ENCODE measurements around the gene HOXA4. TPM values are rescaled to one million over a fixed set of nuclear protein-coding genes. Genes with fewer than 3 reads are reported as not detected.

The HOXA4 gene
- total RNA-seq, 1 experiment from 2014 or later = 2.0 TPM

- TF ChIP-seq SRF (IDR thresholded peaks at IDR 0.05; ENCODE audit: low read depth) (no peak), ELF1 (IDR thresholded peaks at IDR 0.05; ENCODE audit: borderline replicate concordance, low read depth) (no peak), MAX (IDR thresholded peaks at IDR 0.05) (no peak), JUND (IDR thresholded peaks at IDR 0.05) (no peak), ATF3 (IDR thresholded peaks at IDR 0.05) (no peak), ZNF274 (IDR thresholded peaks at IDR 0.05; ENCODE audit: low read depth, low read length) (no peak), SIN3A (IDR thresholded peaks at IDR 0.05; ENCODE audit: low read depth) (no peak), POLR2AphosphoS5 (IDR thresholded peaks at IDR 0.05; ENCODE audit: low read depth, low read length) (no peak), CTCF (IDR thresholded peaks at IDR 0.05 in 2 of 3, conservative IDR thresholded peaks at IDR 0.05 in 1 of 3; ENCODE audit: borderline replicate concordance in 1 of 3, insufficient read depth in 1 of 3, low read depth in 2 of 3, low read length in 2 of 3) (no peak)
Observed at GRCh38 chr7:27132214-27132613, 1.7 kb upstream of the HOXA4 start (continued).

- Histone ChIP-seq H3K27me3 (ENCODE audit: insufficient read depth, low read length) (peaks cover 17% of the 10 kb centered on the region), H2AFZ (ENCODE audit: low read depth, low read length, poor library complexity, severe bottlenecking) (no peak overlapping the region), H3K4me1 (ENCODE audit: control insufficient read depth in 1 of 2, insufficient read depth in 2 of 2, low read length in 2 of 2) (peaks cover 35 to 77% of the 10 kb centered on the region in 2 experiments), H3K27ac (ENCODE audit: low read depth, low read length) (peak overlapping the region; percentile 36; the same call in 1 of the 2 replicates), H3K9me2 (ENCODE audit: insufficient read depth) (no peaks in the 10 kb centered on the region), H3K4me3 (replicated peaks in 1 of 2; ENCODE audit: low read depth in 1 of 2, low read length in 2 of 2) (peak overlapping the region; percentile 55 to 64), H4K20me1 (ENCODE audit: insufficient read depth) (no peaks in the 10 kb centered on the region), H3K79me2 (ENCODE audit: insufficient read depth, low read length) (no peaks in the 10 kb centered on the region), H3K4me2 (ENCODE audit: low read length) (peak overlapping the region; percentile 91), H3K36me3 (ENCODE audit: control insufficient read depth in 1 of 2, insufficient read depth in 2 of 2, low read length in 2 of 2) (no peaks in the 10 kb centered on the region), H3K9ac (ENCODE audit: low read length) (peak overlapping the region; percentile 71), H3K9me3 (ENCODE audit: control insufficient read depth in 1 of 2, insufficient read depth in 1 of 2, low read depth in 1 of 2, low read length in 2 of 2) (no peaks in the 10 kb centered on the region)
- DNase-seq (ENCODE audit: low read depth, low spot score) (no peak), ATAC-seq (peak; percentile 2; the same call in 1 of the 2 replicates)
- POLR2A ChIA-PET = interaction anchor here (0.7 to 1.5 kb wide), 5 partner anchors 16 to 417 kb away, joined by 3 to 5 read pairs (median 3); no protein-coding TSS in a partner anchor
- CTCF ChIA-PET = interaction anchor here (1.6 kb wide), 1 partner anchor 444 kb away, joined by 3 read pairs; no protein-coding TSS in a partner anchor
- RAD21 ChIA-PET (ENCODE audit: low non-redundant PET in 1 of 2, low total read pairs in 2 of 2, uncharacterized antibody in 2 of 2, unreplicated experiment in 2 of 2) = no interaction called here
- intact Hi-C loops (cut with micrococcal nuclease) = loop anchor here (2.0 kb wide), 1 partner anchor 17 kb away; no protein-coding TSS in a partner anchor
- no TSS peak for BruUV-seq (replicated peaks)
- no peak for TF ChIP-seq SRF (IDR thresholded peaks at IDR 0.05; ENCODE audit: low read depth)
- no peak for TF ChIP-seq ZBTB33 (IDR thresholded peaks at IDR 0.05; ENCODE audit: extremely low read depth, insufficient replicate concordance, low read length)
- TF ChIP-seq REST (IDR thresholded peaks at IDR 0.05; ENCODE audit: low read depth) = no peak
- TF ChIP-seq ZFX (IDR thresholded peaks at IDR 0.05) = no peak
- TF ChIP-seq EZH2phosphoT487 (IDR thresholded peaks at IDR 0.05; ENCODE audit: borderline replicate concordance) = no peak
- TF ChIP-seq CTCF (IDR thresholded peaks at IDR 0.05 in 2 of 3, conservative IDR thresholded peaks at IDR 0.05 in 1 of 3; ENCODE audit: borderline replicate concordance in 1 of 3, insufficient read depth in 1 of 3, low read depth in 2 of 3, low read length in 2 of 3) = no peak
- TF ChIP-seq POLR2A (IDR thresholded peaks at IDR 0.05; ENCODE audit: borderline replicate concordance, extremely low read depth, insufficient read depth, insufficient read length) = no peak
Observed at GRCh38 chr7:27131390-27131819, 848 bp upstream of the HOXA4 start.
